ENCODE data around the gene SOX6.

DNA sequence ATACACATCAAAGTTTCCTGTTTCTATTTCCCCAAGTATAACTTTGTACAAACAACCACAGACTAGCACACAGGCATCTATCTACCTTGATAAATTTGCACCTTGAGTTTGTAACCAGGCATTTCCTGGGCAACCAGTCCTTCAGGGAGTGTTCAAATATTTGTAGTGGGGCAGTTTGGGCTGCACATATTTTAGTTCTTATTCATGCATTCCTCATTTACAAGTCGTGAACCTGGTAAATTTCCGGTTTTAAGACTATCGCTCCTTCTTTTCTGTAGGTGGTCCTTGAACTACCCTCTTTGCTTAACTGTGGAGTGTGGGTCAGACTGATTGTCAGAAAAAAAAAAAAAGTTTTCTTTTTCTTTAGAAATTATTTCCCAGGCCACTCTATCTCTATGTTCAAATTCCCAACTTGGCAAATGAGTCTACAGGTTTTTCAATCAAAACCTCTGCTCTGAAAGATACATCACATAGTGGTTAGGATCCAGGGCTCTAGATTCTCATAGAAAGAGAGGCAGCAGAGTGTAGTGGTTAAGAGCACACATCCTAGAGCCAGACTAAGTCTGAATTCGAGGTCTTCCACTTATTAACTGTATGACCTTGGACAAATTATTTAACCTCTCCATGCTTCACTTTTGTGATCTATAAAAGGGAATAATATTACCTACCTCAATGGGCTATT is 201.5 kb downstream of the SOX6 start:
- TF ChIP-seq, protein P1, sequence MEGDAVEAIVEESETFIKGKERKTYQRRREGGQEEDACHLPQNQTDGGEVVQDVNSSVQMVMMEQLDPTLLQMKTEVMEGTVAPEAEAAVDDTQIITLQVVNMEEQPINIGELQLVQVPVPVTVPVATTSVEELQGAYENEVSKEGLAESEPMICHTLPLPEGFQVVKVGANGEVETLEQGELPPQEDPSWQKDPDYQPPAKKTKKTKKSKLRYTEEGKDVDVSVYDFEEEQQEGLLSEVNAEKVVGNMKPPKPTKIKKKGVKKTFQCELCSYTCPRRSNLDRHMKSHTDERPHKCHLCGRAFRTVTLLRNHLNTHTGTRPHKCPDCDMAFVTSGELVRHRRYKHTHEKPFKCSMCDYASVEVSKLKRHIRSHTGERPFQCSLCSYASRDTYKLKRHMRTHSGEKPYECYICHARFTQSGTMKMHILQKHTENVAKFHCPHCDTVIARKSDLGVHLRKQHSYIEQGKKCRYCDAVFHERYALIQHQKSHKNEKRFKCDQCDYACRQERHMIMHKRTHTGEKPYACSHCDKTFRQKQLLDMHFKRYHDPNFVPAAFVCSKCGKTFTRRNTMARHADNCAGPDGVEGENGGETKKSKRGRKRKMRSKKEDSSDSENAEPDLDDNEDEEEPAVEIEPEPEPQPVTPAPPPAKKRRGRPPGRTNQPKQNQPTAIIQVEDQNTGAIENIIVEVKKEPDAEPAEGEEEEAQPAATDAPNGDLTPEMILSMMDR (IDR thresholded peaks at IDR 0.05; ENCODE audit: low read length), result no peak
- TF ChIP-seq EZH2 (optimal IDR thresholded peaks at IDR 0.05; ENCODE audit: low read depth, low read length), result no peak
- TF ChIP-seq EZH2phosphoT487 (IDR thresholded peaks at IDR 0.05; ENCODE audit: low read length), result no peak

All from MM.1S (cell line).